Activated CD4-positive, CD25-positive, alpha-beta regulatory T cell treated with anti-CD3 and anti-CD28 coated beads, Interleukin-2, amount 50 U/mL, for 16 hours (primary cell): ENCODE results near the gene UGP2.

Experiments
- DNase-seq: peaks from one replicate; pipeline ENCODE4 v3.0.0-alpha.2; 2020; ENCODE audit warnings: low read depth, low spot score

UGP2 gene

DNA sequence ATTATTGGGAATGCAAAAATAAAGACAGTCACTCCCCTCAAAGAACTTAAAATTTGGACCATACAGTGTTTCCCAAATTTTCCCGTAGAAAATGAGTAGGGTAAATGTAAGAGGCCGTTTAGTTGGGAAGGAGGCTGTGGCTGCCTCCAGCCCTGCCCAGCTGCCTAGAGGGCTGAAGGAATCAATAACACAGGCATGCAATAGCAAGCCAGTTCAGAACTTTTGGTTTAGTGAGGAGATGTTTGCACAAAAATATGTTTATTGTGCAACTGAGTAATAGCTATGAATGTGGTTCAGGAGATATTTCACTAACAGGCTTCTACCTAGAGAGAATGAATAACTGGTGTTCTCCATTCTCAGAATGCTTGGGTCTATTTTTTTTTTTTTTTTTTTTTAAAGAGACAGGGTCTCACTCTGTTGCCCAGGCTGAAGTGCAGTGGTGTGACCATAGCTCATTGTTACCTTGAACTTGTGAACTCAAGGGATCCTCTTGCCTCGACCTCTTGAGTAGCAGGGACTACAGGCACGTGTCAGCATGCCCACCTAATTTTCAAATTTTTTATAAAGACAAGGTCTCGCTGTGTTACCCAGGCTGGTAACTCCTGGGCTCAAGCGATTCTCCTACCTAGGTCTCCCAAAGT, 23.6 kb downstream of the UGP2 start:
- DNase-seq, result no peak

DNA sequence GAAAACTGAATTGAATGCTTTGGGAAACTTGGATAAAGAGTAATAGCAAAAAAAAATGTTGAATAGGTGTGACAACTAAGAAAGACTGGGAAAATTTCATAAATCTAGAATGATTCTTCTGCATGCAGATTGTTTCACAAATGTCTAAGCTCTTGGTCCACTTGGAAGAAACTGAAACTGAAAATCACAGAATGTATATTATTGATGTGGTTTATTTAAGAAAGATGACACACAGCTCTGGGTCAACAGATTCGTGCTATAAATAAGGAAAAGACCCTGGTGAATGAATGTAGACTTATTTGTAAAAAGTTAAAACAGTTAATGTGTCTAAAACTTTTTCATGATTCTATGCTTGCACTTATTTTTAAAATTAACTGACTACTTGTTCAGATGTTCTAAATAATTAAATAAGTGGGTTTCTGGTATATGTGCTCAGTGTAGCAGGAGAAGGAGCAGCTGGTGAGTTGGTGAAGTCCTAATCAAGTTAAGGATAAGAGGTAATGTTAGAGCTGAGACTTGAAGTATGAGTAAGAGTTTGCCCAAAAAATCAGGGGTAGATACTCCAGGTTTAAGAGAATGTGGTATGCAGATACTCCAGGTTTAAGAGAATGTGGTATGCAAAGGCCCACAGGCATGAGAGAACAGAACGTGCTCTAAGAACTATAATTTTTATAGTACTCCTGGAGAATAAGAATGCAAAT, 24.5 kb downstream of the UGP2 start:
- DNase-seq, result no peak

DNA sequence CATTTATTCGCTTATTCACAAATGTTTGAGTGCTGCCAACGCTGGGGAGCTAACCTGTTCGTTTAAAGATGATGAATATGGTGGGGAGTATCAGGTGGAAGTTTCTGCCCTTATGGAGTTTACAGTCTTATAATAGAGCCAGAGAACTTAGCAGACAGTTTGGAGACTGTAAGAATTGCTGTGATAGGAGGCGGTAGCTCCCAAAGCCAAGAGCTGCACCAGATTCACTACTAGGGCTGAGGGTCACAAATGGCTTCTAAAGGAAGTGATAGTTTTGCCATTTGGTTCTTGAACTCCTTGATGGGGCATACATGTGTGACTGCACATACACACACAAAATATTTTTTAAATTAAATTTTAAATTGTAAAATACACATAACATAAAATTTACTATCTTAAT, 29.0 kb downstream of the UGP2 start:
- DNase-seq, result no peak

DNA sequence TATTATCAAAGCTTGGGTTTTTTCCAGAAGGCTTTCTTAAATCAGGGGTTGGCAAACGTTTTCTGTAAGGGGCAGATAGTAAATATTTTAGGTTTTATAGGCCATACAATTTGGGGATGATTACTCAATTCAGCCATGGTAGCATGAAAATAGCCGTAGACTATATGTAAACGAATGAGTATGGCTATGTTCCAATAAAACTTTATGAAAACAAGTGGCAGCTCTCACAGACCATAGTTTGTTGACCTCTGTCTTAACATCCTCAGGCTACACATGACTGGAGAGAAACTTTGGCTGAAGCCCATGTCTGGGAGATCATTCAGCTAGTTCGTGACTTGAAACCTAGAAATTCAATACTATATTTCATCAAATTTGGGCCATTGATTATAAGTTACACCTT, 30.2 kb downstream of the UGP2 start:
- DNase-seq, result no peak

DNA sequence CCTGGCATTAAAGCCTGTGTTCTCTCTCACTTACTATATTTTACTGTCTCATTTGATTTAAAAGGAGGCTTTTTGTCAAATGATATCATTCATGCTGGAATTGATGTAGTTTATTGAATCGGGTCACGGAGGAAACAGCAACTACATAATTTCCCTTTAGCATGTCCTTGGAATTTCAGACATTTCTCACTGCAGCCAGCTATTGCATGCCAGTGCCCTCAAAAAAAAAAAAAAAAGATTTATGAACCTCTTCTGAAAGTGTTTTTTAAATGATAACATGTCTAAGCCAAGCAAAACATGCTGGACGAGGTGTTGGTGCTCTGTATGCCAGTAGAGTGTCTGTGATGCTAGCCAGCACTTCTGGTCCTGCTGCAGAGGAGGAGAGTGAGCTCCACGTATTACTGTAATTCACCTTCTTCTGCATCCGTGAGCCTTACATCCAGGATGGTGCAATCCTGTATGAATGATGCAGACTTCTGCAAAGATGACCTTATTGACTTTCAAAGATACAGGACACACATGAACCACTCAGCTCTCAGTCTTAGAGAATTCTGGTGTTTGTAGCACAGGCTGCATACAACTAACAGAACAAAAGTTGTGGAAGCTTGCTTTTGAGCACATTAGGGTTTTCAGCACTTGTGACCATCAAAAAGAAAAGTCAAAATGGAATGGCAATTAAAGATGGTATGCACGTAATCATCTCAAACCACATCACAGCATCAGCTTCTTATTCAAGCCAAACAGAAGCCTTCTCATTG, 31.1 kb downstream of the UGP2 start:
- no peak for DNase-seq

DNA sequence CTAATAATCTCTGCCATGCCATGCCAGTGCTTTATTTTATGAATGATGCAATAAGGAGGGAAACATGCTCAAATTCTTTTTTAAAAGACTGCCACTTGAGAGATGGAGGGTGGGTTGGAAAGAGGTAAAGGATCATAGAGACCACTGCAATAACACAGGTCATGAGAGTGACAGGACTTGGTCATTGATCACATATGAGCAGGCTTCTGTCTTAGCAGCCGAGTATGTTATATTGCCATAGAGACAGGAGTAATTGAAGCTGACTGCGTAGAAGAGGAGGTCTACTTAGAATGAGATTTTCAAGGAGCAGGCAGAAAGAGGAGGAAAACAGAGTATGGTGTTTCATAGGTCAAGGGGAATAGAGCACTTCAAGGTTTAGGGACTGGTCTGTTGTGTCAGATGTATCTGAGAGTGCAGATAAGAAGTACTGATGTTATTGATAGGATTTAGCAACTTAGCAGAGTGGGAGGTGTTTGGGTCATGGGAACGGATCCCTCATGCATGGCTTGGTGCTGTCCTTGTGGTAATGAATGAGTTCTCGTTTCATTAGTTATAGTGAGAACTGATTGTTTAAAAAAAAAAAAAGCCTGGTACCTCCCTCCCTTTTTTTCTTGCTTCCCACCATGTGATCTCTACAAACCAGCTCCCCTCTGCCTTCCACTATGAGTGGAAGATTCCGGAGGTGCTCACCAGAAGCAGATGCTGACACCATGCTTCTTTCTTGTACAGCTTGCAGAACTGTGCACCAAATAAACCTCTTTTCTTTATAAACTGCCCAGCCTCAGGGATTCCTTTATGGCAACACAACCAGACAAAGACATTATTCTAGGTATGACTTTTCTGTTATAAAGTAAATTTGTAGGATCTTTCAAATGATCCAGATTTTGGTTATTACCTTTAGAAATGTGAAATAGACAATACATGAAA, 32.8 kb downstream of the UGP2 start:
- DNase-seq, result no peak

DNA sequence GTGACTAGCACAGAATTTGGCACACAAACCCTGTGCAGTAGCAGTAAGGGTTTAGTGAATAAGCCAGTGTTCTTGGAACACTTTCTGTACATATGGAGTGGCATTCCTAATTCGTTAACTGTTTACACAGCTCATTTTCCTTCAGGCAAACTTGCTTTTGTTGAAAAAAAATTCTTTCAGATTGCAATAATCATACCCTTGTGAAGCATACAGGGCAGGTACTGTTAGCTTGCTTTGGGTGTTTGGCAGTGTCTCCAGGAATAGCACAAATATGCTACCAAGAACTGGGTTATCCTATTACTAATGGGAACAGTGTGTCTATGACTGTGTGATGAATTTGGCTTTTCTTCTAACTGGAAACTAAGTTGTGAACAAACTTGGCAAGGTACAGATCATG, 33.4 kb downstream of the UGP2 start:
- DNase-seq, result no peak

DNA sequence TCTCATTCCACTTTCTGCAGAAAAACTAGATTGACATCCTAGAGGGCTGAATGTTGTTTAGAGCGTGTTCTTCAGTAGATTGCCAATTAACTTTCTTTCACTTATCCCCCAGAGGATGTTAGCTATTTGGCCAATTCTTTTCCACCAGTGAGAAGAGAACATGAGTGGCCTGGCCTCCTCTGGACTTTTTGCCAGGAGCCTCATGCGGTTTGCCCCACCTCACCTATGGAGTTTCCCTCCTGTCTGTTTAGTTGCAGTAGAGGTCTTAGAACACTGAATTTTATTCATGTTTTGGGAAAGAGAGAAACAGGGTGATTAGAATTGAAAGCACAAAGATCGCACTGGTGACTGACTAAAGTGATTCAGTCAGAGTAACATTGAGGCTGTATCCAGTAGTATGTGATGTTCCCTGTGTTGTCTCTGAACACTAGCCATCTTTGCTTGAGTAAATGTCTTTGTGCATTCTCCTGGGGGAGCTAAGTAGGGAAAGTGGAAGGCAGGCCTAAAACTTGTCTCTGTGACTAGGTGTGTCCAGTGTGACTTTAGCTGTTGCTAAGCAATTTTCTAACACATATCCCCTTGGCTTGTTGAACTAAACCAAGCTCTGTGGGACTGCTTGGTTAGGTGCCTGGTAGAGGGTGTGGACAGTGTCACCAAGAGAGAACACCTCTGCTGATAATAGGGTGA, 34.0 kb downstream of the UGP2 start:
- no peak for DNase-seq

DNA sequence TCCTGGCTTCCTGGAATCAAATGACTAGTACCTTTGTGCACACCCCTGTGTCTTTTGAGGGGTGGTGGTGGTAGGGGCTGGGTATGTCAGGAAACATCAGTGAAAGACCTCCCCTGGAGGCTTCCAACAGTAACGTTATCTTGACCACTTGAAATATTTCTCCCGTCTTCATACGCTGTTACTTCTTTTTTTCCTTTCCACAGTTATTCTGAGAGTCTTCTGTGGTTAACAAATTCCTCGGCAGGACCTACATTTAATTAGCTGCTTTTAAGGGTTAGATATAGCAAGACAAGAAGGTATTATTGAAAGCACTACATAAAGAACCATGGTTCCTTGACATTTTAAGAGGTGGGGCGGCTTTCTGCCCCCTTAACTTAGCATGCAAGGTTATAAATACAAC, 34.6 kb downstream of the UGP2 start:
- DNase-seq, result no peak

DNA sequence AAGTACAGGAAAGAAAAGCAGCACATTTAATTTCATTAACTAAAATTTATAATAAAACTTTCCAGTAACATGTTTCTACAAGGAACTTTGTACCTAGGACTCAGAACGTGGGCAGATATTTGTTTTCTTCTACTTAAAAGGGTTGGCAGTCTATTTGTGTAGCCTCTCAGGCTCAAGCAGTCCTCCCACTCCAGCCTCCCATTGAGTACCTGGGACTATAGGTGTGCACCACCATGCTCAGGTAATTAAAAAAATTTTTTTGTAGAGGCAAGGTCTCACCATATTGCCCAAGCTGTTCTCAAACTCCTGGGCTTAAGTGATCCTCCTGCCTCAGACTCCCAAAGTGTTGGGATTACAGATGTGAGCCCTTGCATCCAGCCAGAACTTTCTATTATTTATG, 36.8 kb downstream of the UGP2 start:
- no peak for DNase-seq

DNA sequence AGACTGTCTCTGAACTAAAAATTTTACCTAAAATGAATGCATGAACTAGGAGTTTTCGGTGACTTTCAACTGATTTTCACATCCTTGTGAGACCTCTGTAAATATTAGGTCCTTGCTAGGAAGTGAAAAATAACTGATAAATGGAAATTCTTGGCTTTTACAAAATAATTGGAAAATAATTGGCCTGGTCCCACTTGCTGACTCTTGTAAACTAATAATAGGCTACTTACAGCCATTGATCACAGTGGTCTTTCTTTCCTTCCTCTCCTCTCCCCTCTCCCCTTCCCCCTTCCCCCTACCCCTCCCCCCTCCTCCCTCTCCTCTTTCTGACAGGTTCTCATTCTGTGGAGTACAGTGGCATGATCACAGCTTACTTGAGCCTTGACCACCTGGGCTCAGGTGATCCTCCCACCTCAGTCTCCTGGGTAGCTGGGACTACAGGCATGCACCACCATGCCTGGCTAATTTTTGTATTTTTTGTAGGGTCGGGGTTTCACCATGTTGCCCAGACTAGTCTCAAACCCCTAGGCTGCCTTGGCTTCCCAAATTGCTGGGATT, 38.3 kb downstream of the UGP2 start:
- DNase-seq, result no peak

DNA sequence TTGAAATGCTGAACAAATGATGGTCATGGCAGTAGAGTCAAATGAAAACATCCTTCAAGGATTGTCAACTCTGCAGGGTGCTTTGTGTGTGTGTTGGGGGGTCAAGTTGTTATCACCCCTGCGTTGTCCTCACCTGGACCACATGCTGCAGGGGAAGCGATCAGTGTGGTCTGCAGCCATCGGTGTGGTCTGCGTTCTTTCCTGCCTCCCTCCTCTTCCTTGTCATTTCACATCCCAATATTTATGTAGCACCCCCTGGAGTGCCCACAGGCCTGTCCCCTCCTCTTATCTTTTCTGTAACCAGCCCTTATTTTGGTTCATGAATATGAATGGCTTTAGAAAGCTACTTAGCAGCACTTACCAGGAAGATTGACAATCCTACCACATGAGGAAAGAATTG, 38.9 kb downstream of the UGP2 start:
- DNase-seq, result no peak

DNA sequence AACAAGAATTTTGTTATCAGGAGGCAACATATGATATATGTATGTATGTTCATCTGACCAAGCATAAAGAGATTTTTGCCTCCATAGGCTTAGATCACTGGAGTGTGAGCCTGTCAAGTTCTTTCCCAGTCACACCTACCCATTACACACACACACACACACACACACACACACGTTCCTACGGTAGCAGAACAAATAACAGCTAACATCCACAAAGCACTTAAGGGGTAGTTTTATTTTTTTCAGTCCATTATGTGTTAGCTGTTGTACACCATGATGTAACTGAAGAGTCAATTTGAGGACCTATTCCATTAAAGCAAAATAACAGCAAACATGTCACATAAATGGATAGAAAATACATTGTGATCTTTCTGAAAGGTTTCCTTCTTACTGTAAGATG, 39.5 kb downstream of the UGP2 start:
- no peak for DNase-seq

DNA sequence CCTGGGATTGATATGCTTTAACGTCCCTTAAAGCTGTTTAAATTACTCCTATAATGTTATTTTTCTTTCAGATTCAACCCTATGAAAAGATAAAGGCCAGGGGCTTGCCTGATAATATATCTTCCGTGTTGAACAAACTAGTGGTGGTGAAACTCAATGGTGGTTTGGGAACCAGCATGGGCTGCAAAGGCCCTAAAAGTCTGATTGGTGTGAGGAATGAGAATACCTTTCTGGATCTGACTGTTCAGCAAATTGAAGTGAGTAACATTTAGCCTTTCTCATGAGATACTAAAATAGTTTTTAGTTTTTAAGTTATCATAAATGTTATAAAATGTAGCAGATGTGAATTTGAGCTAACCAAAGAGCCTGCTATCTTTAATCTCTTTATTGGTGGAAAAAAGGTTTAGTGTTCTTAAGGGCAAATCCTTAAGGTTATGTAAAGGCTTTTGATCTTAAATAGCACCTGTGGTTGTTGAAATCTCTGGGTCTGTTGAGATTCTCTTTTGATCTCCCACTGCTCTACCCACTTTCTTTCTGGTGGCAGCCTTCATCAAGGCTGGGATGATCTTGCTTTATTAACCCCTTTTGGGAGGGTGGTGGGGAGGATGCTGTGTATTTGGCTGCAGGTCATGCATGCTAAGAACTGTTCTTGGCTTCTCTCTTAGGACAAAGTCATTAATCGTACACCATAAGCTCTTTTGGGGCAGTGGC, 40.9 kb downstream of the UGP2 start:
- DNase-seq, result no peak

DNA sequence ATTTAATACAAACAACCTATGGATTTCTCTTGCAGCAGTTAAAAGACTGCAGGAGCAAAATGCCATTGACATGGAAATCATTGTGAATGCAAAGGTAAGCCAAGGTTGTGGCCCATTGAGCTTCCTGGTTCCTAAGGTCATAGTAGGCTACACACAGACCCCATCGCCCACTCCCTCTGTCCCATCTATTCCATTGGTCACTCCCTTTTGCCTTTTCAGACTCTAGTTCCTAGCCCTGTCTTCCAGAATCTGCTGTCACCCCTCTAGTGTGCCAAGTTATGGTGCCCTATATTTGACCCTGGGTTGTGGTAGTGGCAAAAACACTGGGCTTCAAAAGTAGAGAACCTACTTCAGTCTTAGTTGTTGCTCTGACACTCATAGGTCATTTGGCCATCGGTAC, 44.7 kb downstream of the UGP2 start:
- DNase-seq, result no peak

DNA sequence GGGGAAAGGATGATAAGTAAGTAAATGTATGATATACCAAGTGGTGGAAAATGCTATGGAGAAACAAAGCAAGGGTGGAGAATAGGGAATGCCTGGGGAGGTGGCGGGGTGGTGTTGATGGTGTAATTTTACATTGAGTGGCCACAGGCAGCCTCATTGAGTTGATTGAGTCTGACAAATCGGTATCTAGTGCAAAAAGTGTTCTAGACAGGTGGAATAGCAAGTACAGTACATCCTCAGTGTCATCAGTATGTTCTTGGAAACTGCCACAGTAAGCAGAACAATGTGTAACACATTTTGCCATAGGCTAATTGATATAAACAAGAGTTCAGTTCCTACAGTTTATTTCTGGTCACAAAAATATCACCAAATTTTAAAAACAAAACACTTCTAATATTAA, 46.4 kb downstream of the UGP2 start:
- no peak for DNase-seq

DNA sequence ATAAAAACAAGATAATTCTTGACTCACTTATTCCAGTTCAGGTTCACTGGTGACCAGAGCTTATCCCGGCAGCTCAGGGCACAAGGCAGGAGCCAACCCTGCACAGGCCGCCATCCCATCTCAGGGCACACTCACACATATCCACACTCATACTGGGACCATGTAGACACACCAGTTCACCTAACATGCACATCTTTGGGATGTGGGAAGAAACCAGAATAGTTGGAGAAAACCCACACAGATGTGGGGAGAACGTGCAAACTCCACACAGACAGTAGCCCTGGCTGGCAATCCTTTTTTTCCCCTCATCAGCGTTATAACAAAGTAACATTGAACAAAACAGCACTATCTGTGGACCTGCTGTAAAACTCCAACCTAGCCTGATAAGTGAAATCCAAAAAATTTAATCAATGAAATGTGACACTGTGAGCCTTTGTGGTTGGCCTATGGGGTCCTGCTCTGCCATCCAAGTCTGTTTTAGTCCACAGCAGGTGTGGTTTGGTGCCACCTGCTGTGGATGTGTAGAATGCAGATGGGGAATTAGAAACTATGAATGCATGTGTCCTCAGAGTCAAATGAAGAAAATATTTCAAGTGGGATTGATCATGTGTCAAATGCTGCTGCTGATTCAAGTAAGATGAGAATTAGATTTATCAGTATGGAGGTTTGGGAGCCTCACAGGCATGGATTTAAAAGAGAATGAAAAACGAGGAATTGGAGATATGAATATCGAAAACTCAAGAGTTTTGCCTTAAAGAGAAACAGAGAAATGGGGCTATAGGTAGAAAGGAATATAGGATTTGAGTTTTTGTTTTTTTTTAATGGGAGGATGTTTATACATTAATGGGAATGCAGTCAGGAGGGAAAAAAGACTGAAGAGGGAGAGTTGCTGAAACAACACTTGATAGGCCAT, 47.0 kb downstream of the UGP2 start:
- no peak for DNase-seq

DNA sequence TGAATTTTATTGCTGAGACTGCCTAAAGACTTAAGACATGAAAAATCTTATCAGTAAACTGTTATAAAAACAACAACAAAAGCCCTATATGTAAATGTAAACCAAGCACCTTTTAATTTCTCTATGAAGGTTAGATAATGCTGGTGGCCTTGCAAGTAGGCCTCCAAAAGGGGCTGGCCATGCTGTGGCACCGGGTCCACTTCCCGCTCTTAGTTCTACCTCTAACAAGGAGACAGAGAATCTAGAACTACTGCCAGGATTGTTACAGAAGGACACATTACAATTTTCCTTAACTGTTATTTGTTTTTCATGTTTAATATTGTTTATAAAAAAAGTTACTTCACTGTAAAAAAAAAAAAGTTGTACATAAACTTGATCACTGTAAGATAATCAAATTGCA, 49.0 kb downstream of the UGP2 start:
- no peak for DNase-seq

DNA sequence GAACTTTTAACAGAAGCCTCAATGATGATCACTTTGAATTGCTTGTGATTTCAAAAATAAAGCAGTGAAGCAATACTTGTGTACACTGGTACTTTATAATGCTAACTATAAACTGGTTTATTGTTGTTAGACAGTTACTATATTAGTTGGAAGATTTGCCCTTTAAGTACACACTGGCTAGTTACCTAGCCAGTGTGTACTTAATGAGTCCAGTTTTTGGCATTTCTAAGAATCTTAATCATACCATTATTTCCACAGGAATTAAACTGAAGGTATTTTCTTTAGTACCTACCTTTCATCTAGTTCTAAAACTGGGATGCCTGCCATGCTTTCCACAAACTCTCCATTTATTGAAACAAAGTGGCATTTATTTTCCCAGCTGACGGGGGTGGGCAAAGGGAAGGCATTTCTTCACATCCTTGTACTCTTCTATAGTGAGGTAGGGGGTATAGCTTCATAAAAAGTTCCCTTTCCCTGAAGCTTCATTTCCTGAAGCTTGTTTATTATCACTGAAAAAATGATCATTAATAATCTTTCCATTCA, 49.9 kb downstream of the UGP2 start:
- no peak for DNase-seq
